Activated naive CD8-positive, alpha-beta T cell treated with anti-CD3 and anti-CD28 coated beads for 36 hours (primary cell): ENCODE results near the gene STXBP5L. TPM values are rescaled to one million over a fixed set of nuclear protein-coding genes. Genes with fewer than 3 reads are reported as not detected.
"Not testable (repeated sequence)": the region's sequence is repeated elsewhere in the genome, so short reads cannot be mapped to it uniquely, and the experiment has no call there.

ENCODE experiments used
- DNase-seq: peaks from one replicate; pipeline ENCODE4 v3.0.0; 2021
- H3K27ac Mint-ChIP-seq: one replicate; pipeline ENCODE4 v1.8.0; 2022; ENCODE audit warnings: mild to moderate bottlenecking, moderate library complexity, mixed read lengths
- H3K27me3 Mint-ChIP-seq: one replicate; pipeline ENCODE4 v1.8.0; 2022; ENCODE audit warnings: mild to moderate bottlenecking, mixed read lengths
- H3K36me3 Mint-ChIP-seq: one replicate; pipeline ENCODE4 v1.8.0; 2021; ENCODE audit warnings: mild to moderate bottlenecking, mixed read lengths
- H3K4me1 Mint-ChIP-seq: one replicate; pipeline ENCODE4 v1.8.0; 2021; ENCODE audit warnings: mixed read lengths
- H3K4me3 Mint-ChIP-seq: one replicate; pipeline ENCODE4 v1.8.0; 2022; ENCODE audit warnings: mild to moderate bottlenecking, moderate library complexity, mixed read lengths
- H3K9me3 Mint-ChIP-seq: one replicate; pipeline ENCODE4 v1.8.0; 2022; ENCODE audit warnings: mixed read lengths
- total RNA-seq, 2 experiments: library from RNA; stranded (reverse); gene quantifications; one replicate each; pipeline ENCODE4 v1.2.3, GENCODE V29; 2021

Gene STXBP5L
- total RNA-seq, 2 experiments from 2014 or later = not detected

DNA sequence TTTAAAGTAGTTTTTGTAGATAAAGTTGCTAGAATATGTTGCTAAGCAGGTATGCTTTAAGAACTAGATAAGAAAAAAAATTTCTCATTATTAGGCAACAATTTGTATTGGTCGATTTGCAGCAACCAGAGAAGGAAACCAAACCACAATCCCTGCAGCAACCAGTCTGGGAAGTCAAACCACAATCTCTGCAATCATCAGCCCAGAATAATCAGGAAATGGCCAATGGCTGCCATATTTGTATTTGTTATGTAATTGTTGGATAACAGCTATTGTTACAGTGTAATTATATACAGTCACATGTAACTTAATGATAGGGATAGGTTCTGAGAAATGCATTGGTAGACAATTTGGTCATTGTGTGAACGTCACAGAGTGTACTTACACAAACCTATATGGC is 23.6 kb downstream of the STXBP5L start:
- peaks cover 8% of the 10 kb centered on the region for H3K9me3 Mint-ChIP-seq
- H3K27me3 Mint-ChIP-seq = no peaks in the 10 kb centered on the region
- no peak for DNase-seq
- H3K4me1 Mint-ChIP-seq = no peaks in the 10 kb centered on the region
- H3K4me3 Mint-ChIP-seq = no peak overlapping the region
- H3K36me3 Mint-ChIP-seq = no peaks in the 10 kb centered on the region
- H3K27ac Mint-ChIP-seq = no peak overlapping the region

- H3K27me3 Mint-ChIP-seq = no peaks in the 10 kb centered on the region
- no peaks in the 10 kb centered on the region for H3K36me3 Mint-ChIP-seq
- no peak overlapping the region for H3K27ac Mint-ChIP-seq
- H3K4me1 Mint-ChIP-seq = no peaks in the 10 kb centered on the region
- no peak for DNase-seq
- H3K9me3 Mint-ChIP-seq = no peaks in the 10 kb centered on the region
- H3K4me3 Mint-ChIP-seq = no peak overlapping the region
These were observed 48.1 kb downstream of the STXBP5L start for GRCh38 chr3:120956143-120956542.

DNA sequence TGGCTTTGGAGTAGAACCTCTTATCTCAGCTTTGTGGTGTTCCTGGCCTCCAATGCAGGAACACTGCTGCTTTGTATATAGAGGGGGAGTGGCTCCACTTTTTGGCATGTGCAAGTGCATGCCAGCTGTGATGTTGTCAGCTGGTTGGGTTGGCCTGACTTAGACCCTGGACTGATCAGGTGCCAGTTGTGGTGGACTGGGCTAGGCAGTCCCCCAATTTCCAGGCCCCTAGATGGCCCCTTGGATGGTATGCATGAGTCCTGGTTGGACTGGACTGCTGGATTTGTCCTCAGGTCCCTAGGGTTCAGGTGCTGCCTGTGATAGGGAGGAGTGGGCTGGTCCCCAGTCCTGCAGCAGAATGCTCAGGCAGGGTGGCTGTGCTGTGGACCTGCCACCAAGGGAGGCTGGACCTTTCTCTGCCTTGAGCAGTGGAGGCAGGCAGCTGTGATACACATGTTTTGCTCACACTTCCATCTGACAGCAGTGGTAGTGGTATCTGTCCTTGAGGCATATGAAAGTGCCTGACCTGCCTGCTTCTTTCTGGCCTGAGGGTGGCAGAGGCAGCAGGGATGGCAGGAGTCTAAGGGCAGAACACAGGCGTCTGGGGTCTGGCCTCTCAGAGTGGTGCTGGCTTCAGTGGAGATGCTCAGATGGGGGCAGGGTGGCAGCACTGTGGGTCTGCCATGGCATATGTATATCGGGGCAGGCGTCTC is 74.8 kb downstream of the STXBP5L start:
- H3K36me3 Mint-ChIP-seq = no peaks in the 10 kb centered on the region
- DNase-seq = no peak
- no peaks in the 10 kb centered on the region for H3K27me3 Mint-ChIP-seq
- H3K27ac Mint-ChIP-seq = no peak overlapping the region
- no peak overlapping the region for H3K4me3 Mint-ChIP-seq
- H3K9me3 Mint-ChIP-seq = peaks cover 10% of the 10 kb centered on the region
- no peaks in the 10 kb centered on the region for H3K4me1 Mint-ChIP-seq

DNA sequence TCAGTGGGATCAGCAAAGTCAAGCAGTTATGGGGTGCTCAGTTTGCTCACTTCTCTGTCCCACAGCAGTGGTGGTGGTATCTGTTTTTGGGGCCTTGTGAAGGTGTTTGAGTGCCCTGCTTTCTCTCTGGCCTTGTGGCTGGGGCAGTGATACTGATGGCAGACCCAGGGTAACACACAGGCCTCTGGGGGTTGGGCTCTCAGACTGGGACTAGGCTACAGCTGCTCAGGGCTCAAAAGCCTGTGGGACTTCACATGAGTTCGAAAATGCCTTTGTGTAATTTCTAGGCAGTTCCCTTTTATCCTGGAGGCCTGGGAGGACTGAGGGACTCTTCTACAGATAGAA is 75.3 kb downstream of the STXBP5L start:
- H3K4me1 Mint-ChIP-seq = no peaks in the 10 kb centered on the region
- H3K4me3 Mint-ChIP-seq = no peak overlapping the region
- H3K27me3 Mint-ChIP-seq = no peaks in the 10 kb centered on the region
- no peaks in the 10 kb centered on the region for H3K36me3 Mint-ChIP-seq
- no peak for DNase-seq
- no peak overlapping the region for H3K27ac Mint-ChIP-seq
- peaks cover 10% of the 10 kb centered on the region for H3K9me3 Mint-ChIP-seq

DNA sequence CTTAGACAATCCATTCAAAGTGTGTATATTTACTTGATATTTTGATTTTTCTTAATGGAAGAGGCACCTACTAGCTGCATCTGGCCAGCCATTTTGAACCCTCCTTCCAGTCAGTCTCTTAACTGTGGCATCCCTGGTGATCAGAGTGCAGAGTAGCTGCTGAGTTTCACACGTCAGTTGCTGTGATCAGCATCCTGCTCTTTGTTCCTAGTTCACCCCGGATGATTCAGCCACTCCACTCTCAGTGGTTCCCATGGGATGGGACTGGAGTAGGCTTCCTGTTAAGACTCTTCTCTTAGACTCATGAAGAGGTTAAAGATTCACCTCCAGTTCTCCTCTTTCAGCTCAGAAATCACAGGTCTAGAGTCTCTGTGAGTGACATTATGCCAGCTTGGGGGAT is 75.8 kb downstream of the STXBP5L start:
- Mint-ChIP-seq H3K27ac (no peak overlapping the region), H3K4me1 (no peaks in the 10 kb centered on the region), H3K27me3 (no peaks in the 10 kb centered on the region)

DNA sequence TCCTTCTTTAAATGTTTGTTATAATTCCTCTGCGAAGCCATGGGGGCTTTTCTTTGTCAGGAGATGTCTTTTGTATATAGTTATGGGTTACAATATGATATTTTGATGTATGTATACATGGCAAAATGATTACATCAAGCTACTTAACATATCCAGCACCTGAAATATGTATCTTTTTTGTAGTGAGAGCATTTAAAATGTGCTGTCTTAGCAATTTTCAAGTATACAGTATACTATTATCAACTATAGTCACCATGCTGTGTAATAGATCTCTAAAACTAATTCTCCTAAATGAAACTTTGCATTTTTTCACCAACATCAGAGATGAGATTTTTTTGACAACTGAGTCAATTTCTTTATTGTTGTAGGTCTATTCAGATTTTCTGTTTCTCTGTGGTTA is 77.2 kb downstream of the STXBP5L start:
- no peak overlapping the region for H3K27ac Mint-ChIP-seq
- H3K4me3 Mint-ChIP-seq = no peak overlapping the region
- H3K27me3 Mint-ChIP-seq = no peaks in the 10 kb centered on the region
- no peaks in the 10 kb centered on the region for H3K36me3 Mint-ChIP-seq
- H3K4me1 Mint-ChIP-seq = no peaks in the 10 kb centered on the region
- DNase-seq = no peak
- H3K9me3 Mint-ChIP-seq = peaks cover 6% of the 10 kb centered on the region

More for the DNA sequence above, 75.8 kb downstream of the STXBP5L start:
- H3K9me3 Mint-ChIP-seq = peaks cover 10% of the 10 kb centered on the region
- DNase-seq = no peak
- no peaks in the 10 kb centered on the region for H3K36me3 Mint-ChIP-seq
- no peak overlapping the region for H3K4me3 Mint-ChIP-seq

DNA sequence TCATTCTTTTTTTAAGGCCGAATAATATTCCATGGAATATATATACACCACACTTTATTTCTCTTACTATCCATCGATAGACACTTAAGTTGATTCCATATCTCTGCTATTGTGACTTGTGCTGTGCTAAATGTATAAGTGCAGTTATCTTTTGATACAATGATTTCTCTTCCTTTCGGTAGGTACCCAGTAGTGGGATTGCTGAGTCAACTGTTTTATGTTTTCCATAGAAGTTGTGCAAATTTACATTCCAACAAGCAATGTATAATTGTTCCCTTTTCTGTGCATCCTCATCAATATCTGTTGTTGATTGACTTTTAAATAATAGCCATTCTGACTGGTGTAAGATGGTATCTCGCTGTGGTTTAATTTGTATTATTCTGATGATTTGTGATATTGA is 81.0 kb downstream of the STXBP5L start:
- DNase-seq = no peak
- Mint-ChIP-seq H3K4me1 (no peaks in the 10 kb centered on the region), H3K9me3 (peaks cover 3% of the 10 kb centered on the region), H3K4me3 (no peak overlapping the region), H3K27ac (no peak overlapping the region), H3K36me3 (no peaks in the 10 kb centered on the region), H3K27me3 (no peaks in the 10 kb centered on the region)

DNA sequence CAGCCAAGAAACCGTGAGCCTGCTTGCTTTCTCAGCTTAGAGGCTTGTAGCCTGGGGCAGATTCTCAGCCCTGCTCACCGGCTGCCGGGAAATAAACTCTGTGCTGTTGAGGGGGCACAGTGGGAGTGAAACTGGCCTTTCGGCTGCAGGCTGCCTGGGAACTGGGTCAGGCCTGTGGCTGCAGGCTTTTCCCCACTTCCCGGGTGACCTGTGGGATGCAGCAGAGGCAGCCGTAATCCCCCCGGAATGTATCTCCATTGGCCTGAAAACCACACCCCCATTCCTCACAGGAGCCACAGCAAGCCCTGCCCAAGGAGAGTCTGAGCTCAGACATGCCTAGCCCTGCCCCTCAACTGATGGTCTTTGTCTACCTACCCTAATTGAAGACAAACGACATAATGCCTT is 110.9 kb downstream of the STXBP5L start:
- Mint-ChIP-seq H3K27me3 (no peaks in the 10 kb centered on the region), H3K4me1 (no peaks in the 10 kb centered on the region), H3K36me3 (no peaks in the 10 kb centered on the region), H3K4me3 (no peak overlapping the region), H3K9me3 (peaks cover 2% of the 10 kb centered on the region), H3K27ac (no peak overlapping the region)
- no peak for DNase-seq

GRCh38 chr3:121063628-121064027 is 155.6 kb downstream of the STXBP5L start:
- H3K36me3 Mint-ChIP-seq = no peaks in the 10 kb centered on the region
- no peak overlapping the region for H3K4me3 Mint-ChIP-seq
- H3K27me3 Mint-ChIP-seq = no peaks in the 10 kb centered on the region
- DNase-seq = no peak
- H3K9me3 Mint-ChIP-seq = peaks cover 2% of the 10 kb centered on the region
- no peaks in the 10 kb centered on the region for H3K4me1 Mint-ChIP-seq
- no peak overlapping the region for H3K27ac Mint-ChIP-seq

- peaks cover 2% of the 10 kb centered on the region for H3K9me3 Mint-ChIP-seq
- no peak for DNase-seq
- no peaks in the 10 kb centered on the region for H3K4me1 Mint-ChIP-seq
- no peaks in the 10 kb centered on the region for H3K36me3 Mint-ChIP-seq
- no peak overlapping the region for H3K27ac Mint-ChIP-seq
- H3K27me3 Mint-ChIP-seq = no peaks in the 10 kb centered on the region
- H3K4me3 Mint-ChIP-seq = no peak overlapping the region
These were observed 156.1 kb downstream of the STXBP5L start for GRCh38 chr3:121064121-121064520.

GRCh38 chr3:121072133-121072532 is 164.1 kb downstream of the STXBP5L start:
- no peaks in the 10 kb centered on the region for H3K9me3 Mint-ChIP-seq
- no peak overlapping the region for H3K4me3 Mint-ChIP-seq
- no peak for DNase-seq
- H3K27me3 Mint-ChIP-seq = no peaks in the 10 kb centered on the region
- H3K27ac Mint-ChIP-seq = no peak overlapping the region
- H3K36me3 Mint-ChIP-seq = no peaks in the 10 kb centered on the region
- H3K4me1 Mint-ChIP-seq = no peaks in the 10 kb centered on the region

- no peaks in the 10 kb centered on the region for H3K9me3 Mint-ChIP-seq
- DNase-seq = no peak
- no peak overlapping the region for H3K27ac Mint-ChIP-seq
- no peaks in the 10 kb centered on the region for H3K27me3 Mint-ChIP-seq
- H3K36me3 Mint-ChIP-seq = no peaks in the 10 kb centered on the region
- H3K4me1 Mint-ChIP-seq = no peaks in the 10 kb centered on the region
- no peak overlapping the region for H3K4me3 Mint-ChIP-seq
These were observed 165.0 kb downstream of the STXBP5L start for GRCh38 chr3:121073011-121073410.

GRCh38 chr3:121075191-121075590 is 167.2 kb downstream of the STXBP5L start:
- Mint-ChIP-seq H3K9me3 (no peaks in the 10 kb centered on the region), H3K4me3 (no peak overlapping the region), H3K4me1 (no peaks in the 10 kb centered on the region), H3K36me3 (no peaks in the 10 kb centered on the region), H3K27me3 (no peaks in the 10 kb centered on the region), H3K27ac (no peak overlapping the region)
- DNase-seq = no peak

DNA sequence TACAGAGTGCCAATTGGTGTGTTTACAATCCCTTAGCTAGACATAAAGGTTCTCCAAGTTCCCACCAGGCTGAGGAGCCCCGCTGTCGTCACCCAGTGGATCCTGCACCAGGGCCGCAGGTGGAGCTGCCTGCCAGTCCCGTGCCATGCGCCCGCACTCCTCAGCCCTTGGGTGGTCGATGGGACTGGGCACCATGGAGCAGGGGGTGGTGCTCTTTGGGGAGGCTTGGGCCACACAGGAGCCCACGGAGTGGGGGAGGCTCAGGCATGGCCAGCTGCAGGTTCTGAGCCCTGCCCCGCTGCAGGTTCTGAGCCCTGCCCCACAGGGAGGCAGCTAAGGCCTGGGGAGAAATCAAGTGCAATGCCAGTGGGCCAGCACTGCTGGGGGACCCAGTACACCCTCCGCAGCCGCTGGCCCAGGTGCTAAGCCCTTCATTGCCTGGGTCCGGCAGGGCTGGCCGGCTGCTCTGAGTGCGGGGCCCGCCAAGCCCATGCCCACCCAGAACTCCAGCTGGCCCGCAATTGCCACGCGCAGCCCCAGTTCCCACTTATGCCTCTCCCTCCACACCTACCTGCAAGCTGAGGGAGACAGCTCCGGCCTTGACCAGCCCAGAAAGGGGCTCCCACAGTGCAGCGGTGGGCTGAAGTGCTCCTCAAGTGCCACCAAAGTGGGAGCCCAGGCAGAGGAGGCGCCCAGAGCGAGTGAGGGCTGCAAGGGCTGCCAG is 170.5 kb downstream of the STXBP5L start:
- H3K4me1 Mint-ChIP-seq, H3K27me3 Mint-ChIP-seq, H3K36me3 Mint-ChIP-seq, H3K27ac Mint-ChIP-seq, H3K9me3 Mint-ChIP-seq, H3K4me3 Mint-ChIP-seq, DNase-seq: not testable (repeated sequence)

DNA sequence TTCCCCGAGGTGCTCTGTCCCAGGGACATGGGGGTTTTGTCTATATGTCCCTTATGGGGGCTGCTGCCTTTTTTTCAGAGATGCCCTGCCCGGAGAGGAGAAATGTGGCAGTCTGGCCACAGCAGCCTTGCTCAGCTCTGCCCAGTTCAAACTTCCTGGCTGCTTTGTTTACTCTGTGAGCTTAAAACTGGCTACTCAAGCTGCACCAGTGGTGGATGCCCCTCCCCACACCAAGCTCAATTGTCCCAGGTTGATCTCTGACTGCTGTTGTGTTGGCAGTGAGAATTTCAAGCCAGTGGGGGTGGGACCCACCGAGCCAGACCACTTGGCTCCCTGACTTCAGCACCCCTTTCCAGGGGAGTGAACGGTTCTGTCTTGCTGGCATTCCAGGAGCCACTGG is 188.9 kb downstream of the STXBP5L start:
- Mint-ChIP-seq H3K27me3 (no peaks in the 10 kb centered on the region), H3K36me3 (no peaks in the 10 kb centered on the region), H3K9me3 (peaks cover 7% of the 10 kb centered on the region), H3K4me3 (no peak overlapping the region), H3K27ac (no peak overlapping the region), H3K4me1 (no peaks in the 10 kb centered on the region)
- DNase-seq = no peak

- H3K4me1 Mint-ChIP-seq, DNase-seq, H3K4me3 Mint-ChIP-seq, H3K27me3 Mint-ChIP-seq, H3K9me3 Mint-ChIP-seq, H3K27ac Mint-ChIP-seq, H3K36me3 Mint-ChIP-seq: not testable (repeated sequence)
These were observed 203.1 kb downstream of the STXBP5L start for GRCh38 chr3:121111086-121111485.
